ENCODE results near the gene ZNF462. TPM values are rescaled to one million over a fixed set of nuclear protein-coding genes. Genes with fewer than 3 reads are reported as not detected.
"Not testable (repeated sequence)": the region's sequence is repeated elsewhere in the genome, so short reads cannot be mapped to it uniquely, and the experiment has no call there.

The ZNF462 gene
- total RNA-seq, 4 donors from 2014 or later = 18.6 to 37.1 (median 27.3) TPM

GRCh38 chr9:106896695-106897094 lies 33.7 kb downstream of the ZNF462 start:
- Histone ChIP-seq H3K4me3 (no peak overlapping the region), H3K36me3 (no peaks in the 10 kb centered on the region), H3K27me3 (no peaks in the 10 kb centered on the region), H3K4me1 (peaks cover 0 to 46% (median 10%) of the 10 kb centered on the region in 4 donors), H3K9me3 (peaks cover 0 to 16% (median 6%) of the 10 kb centered on the region in 4 donors), H3K27ac (peak overlapping the region in 1 of 4 donors; percentile 19)
- WGBS, 2 donors = 13 to 27% methylated on average over 1 of the region's 1 CpG
- TF ChIP-seq POLR2A (IDR thresholded peaks at IDR 0.05) (no peak), CTCF (IDR thresholded peaks at IDR 0.05) (no peak), EP300 (IDR thresholded peaks at IDR 0.05) (no peak)
- DNase-seq (ENCODE audit: low spot score in 2 of 2) = no peak

GRCh38 chr9:106897236-106897635 lies 34.3 kb downstream of the ZNF462 start:
- no peaks in the 10 kb centered on the region for H3K27me3 ChIP-seq
- H3K4me3 ChIP-seq = no peak overlapping the region
- 7 to 17% methylated on average over 1 of the region's 1 CpG for WGBS, 2 donors
- TF ChIP-seq CTCF (IDR thresholded peaks at IDR 0.05) (no peak), POLR2A (IDR thresholded peaks at IDR 0.05) (no peak), EP300 (IDR thresholded peaks at IDR 0.05) (no peak)
- H3K27ac ChIP-seq = peak overlapping the region in 1 of 4 donors; percentile 33
- H3K4me1 ChIP-seq = peaks cover 0 to 41% (median 10%) of the 10 kb centered on the region in 4 donors
- no peaks in the 10 kb centered on the region for H3K36me3 ChIP-seq
- no peak for DNase-seq (ENCODE audit: low spot score in 2 of 2)
- H3K9me3 ChIP-seq = peaks cover 0 to 17% (median 7%) of the 10 kb centered on the region in 4 donors

GRCh38 chr9:106897751-106898150 lies 34.8 kb downstream of the ZNF462 start:
- H3K4me1 ChIP-seq = peaks cover 0 to 36% (median 10%) of the 10 kb centered on the region in 4 donors
- peak overlapping the region in 1 of 4 donors; percentile 33 for H3K27ac ChIP-seq
- 59 to 60% methylated on average over 3 of the region's 3 CpGs for WGBS, 2 donors

GRCh38 chr9:106900523-106900922 lies 37.6 kb downstream of the ZNF462 start:
- H3K27ac ChIP-seq; H3K36me3 ChIP-seq; DNase-seq (ENCODE audit: low spot score in 2 of 2): not testable (repeated sequence)

More at GRCh38 chr9:106897751-106898150, 34.8 kb downstream of the ZNF462 start:
- no peaks in the 10 kb centered on the region for H3K36me3 ChIP-seq
- no peak for DNase-seq (ENCODE audit: low spot score in 2 of 2)
- H3K4me3 ChIP-seq = no peak overlapping the region
- H3K9me3 ChIP-seq = peaks cover 0 to 19% (median 8%) of the 10 kb centered on the region in 4 donors
- H3K27me3 ChIP-seq = no peaks in the 10 kb centered on the region
- TF ChIP-seq POLR2A (IDR thresholded peaks at IDR 0.05) (no peak), EP300 (IDR thresholded peaks at IDR 0.05) (no peak), CTCF (IDR thresholded peaks at IDR 0.05) (no peak)

GRCh38 chr9:106906129-106906528 lies 43.2 kb downstream of the ZNF462 start:
- no peaks in the 10 kb centered on the region for H3K27me3 ChIP-seq
- H3K36me3 ChIP-seq = peaks cover 0 to 8% (median 0%) of the 10 kb centered on the region in 3 donors
- H3K27ac ChIP-seq = no peak overlapping the region
- WGBS, 2 donors = 98 to 100% methylated on average over 3 of the region's 3 CpGs
- H3K4me1 ChIP-seq = no peaks in the 10 kb centered on the region
- no peak overlapping the region for H3K4me3 ChIP-seq
- TF ChIP-seq EP300 (IDR thresholded peaks at IDR 0.05) = no peak
- TF ChIP-seq CTCF (IDR thresholded peaks at IDR 0.05) = no peak
- TF ChIP-seq POLR2A (IDR thresholded peaks at IDR 0.05) = no peak
- H3K9me3 ChIP-seq = peaks cover 0 to 32% (median 4%) of the 10 kb centered on the region in 4 donors
- no peak for DNase-seq (ENCODE audit: low spot score in 2 of 2)

More at GRCh38 chr9:106900523-106900922, 37.6 kb downstream of the ZNF462 start:
- H3K9me3 ChIP-seq = peaks cover 0 to 28% (median 9%) of the 10 kb centered on the region in 4 donors
- H3K4me1 ChIP-seq = peaks cover 0 to 25% (median 10%) of the 10 kb centered on the region in 4 donors
- not testable (repeated sequence) for H3K27me3 ChIP-seq, H3K4me3 ChIP-seq
- WGBS, 2 donors = 93 to 96% methylated on average over 2 of the region's 2 CpGs

Data from tibial nerve (tissue), 4 donors.